ENCODE data around the gene LCORL.

The LCORL gene

GRCh38 chr4:17966312-17966711 is 55.2 kb downstream of the LCORL start:
- no peak overlapping the region for H3K4me3 ChIP-seq (replicated peaks; ENCODE audit: insufficient read depth, low read length)
- H3K27me3 ChIP-seq (ENCODE audit: insufficient read depth, poor library complexity, severe bottlenecking), result no peaks in the 10 kb centered on the region
- DNase-seq (ENCODE audit: low read depth in 1 of 2, low spot score in 1 of 2), result no peak
- TF ChIP-seq, protein P1, sequence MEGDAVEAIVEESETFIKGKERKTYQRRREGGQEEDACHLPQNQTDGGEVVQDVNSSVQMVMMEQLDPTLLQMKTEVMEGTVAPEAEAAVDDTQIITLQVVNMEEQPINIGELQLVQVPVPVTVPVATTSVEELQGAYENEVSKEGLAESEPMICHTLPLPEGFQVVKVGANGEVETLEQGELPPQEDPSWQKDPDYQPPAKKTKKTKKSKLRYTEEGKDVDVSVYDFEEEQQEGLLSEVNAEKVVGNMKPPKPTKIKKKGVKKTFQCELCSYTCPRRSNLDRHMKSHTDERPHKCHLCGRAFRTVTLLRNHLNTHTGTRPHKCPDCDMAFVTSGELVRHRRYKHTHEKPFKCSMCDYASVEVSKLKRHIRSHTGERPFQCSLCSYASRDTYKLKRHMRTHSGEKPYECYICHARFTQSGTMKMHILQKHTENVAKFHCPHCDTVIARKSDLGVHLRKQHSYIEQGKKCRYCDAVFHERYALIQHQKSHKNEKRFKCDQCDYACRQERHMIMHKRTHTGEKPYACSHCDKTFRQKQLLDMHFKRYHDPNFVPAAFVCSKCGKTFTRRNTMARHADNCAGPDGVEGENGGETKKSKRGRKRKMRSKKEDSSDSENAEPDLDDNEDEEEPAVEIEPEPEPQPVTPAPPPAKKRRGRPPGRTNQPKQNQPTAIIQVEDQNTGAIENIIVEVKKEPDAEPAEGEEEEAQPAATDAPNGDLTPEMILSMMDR (IDR thresholded peaks at IDR 0.05; ENCODE audit: insufficient read depth, low read length), result no peak
- TF ChIP-seq REST (IDR thresholded peaks at IDR 0.05; ENCODE audit: insufficient replicate concordance, low read depth) (no peak), POLR2AphosphoS5 (IDR thresholded peaks at IDR 0.05; ENCODE audit: low read depth) (no peak), SPI1 (IDR thresholded peaks at IDR 0.05; ENCODE audit: borderline replicate concordance, low read depth) (no peak), GABPA (IDR thresholded peaks at IDR 0.05; ENCODE audit: low read depth) (no peak)
- H3K27ac ChIP-seq (replicated peaks), result no peak overlapping the region

- no peak for DNase-seq (ENCODE audit: low read depth in 1 of 2, low spot score in 1 of 2)
- TF ChIP-seq, protein P1 (IDR thresholded peaks at IDR 0.05; ENCODE audit: insufficient read depth, low read length), result no peak
- TF ChIP-seq REST (IDR thresholded peaks at IDR 0.05; ENCODE audit: insufficient replicate concordance, low read depth) (no peak), POLR2AphosphoS5 (IDR thresholded peaks at IDR 0.05; ENCODE audit: low read depth) (no peak), GABPA (IDR thresholded peaks at IDR 0.05; ENCODE audit: low read depth) (no peak), SPI1 (IDR thresholded peaks at IDR 0.05; ENCODE audit: borderline replicate concordance, low read depth) (no peak)
- no peak overlapping the region for H3K4me3 ChIP-seq (replicated peaks; ENCODE audit: insufficient read depth, low read length)
- no peaks in the 10 kb centered on the region for H3K27me3 ChIP-seq (ENCODE audit: insufficient read depth, poor library complexity, severe bottlenecking)
- H3K27ac ChIP-seq (replicated peaks), result no peak overlapping the region
These were observed 57.0 kb downstream of the LCORL start for GRCh38 chr4:17964576-17964975.

DNA sequence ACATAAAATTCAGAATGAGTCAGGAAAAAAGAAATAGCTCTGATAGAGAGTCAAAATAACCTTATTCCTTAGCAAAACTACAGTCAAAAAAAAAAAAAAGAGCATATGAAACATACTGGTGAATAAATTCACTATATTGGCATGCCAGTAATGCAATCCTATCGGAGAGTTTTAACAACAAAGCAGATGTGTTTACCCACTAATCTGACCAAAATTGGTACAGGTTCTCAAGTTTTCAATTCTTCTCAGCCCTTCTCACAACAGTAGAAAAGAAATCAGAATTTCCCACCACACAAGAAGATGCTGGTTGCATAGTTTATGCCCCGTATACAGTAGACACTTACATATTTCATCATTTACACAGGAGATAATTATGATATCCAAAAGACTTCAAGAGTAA is 59.4 kb downstream of the LCORL start:
- TF ChIP-seq SPI1 (IDR thresholded peaks at IDR 0.05; ENCODE audit: borderline replicate concordance, low read depth) (no peak), POLR2AphosphoS5 (IDR thresholded peaks at IDR 0.05; ENCODE audit: low read depth) (no peak), REST (IDR thresholded peaks at IDR 0.05; ENCODE audit: insufficient replicate concordance, low read depth) (no peak), GABPA (IDR thresholded peaks at IDR 0.05; ENCODE audit: low read depth) (no peak)
- TF ChIP-seq, protein P1 (IDR thresholded peaks at IDR 0.05; ENCODE audit: insufficient read depth, low read length), result no peak
- Histone ChIP-seq H3K27me3 (ENCODE audit: insufficient read depth, poor library complexity, severe bottlenecking) (no peaks in the 10 kb centered on the region), H3K27ac (replicated peaks) (no peak overlapping the region), H3K4me3 (replicated peaks; ENCODE audit: insufficient read depth, low read length) (no peak overlapping the region)
- no peak for DNase-seq (ENCODE audit: low read depth in 1 of 2, low spot score in 1 of 2)
